ENCODE measurements around the gene GDF10. TPM values are rescaled to one million over a fixed set of nuclear protein-coding genes. Genes with fewer than 3 reads are reported as not detected.

The GDF10 gene
- total RNA-seq, 1 experiment from 2014 or later = not detected

DNA sequence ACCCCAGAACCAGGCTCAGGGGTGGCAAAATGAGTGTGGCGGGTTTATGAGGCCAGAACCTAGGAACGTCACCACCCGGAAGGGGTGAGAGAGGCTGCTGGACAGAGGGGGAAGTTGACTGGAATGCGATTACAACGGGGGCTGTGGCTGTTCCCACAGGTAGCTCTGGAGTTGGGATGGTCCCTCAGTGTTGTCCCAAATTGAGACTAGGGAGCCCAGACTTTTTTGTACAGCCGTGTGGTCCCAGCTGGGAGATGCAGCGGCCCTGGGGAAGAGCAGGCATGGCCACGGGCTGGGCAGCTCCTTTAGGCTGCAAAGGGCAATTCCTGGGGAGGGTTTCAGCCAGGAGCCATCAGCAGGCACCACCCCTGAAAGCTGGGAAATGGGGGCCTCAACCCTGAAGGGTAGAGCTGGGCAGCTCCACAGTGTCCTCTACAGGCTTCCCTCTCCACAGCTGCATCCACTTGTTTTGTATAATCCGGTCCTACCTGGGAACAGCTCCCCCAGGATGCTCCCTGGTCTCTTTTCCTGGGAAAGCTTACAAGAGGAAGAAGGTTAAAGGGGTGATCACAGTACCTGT lies 11.0 kb upstream of the GDF10 start:
- DNase-seq (no peak), ATAC-seq (no peak)
- Histone ChIP-seq H3K9ac (ENCODE audit: low read length) (no peak overlapping the region), H3K9me3 (ENCODE audit: low read length) (no peaks in the 10 kb centered on the region), H3K9me2 (replicated peaks; ENCODE audit: low read length) (no peaks in the 10 kb centered on the region), H3K27ac (ENCODE audit: low read length) (no peak overlapping the region), H3K4me1 (ENCODE audit: insufficient read depth, low read length) (no peaks in the 10 kb centered on the region), H3K4me3 (ENCODE audit: low read length) (no peak overlapping the region), H3K36me3 (ENCODE audit: low read depth, low read length) (no peaks in the 10 kb centered on the region), H3K4me2 (ENCODE audit: low read length) (no peak overlapping the region), H3K79me2 (ENCODE audit: low read length) (no peaks in the 10 kb centered on the region), H3K27me3 (ENCODE audit: low read length) (peaks cover 14% of the 10 kb centered on the region; the same call in 1 of the 2 replicates), H2AFZ (ENCODE audit: low read length) (no peak overlapping the region), H3F3A (ENCODE audit: low read length, unreplicated experiment) (no peaks in the 10 kb centered on the region), H4K20me1 (ENCODE audit: low read length) (no peaks in the 10 kb centered on the region)
- TF ChIP-seq EZH2 (IDR thresholded peaks at IDR 0.05; ENCODE audit: low read length, unreplicated experiment) (no peak), EZH2phosphoT487 (IDR thresholded peaks at IDR 0.05; ENCODE audit: borderline replicate concordance, low read length) (no peak)
- TF ChIP-seq, protein P1, sequence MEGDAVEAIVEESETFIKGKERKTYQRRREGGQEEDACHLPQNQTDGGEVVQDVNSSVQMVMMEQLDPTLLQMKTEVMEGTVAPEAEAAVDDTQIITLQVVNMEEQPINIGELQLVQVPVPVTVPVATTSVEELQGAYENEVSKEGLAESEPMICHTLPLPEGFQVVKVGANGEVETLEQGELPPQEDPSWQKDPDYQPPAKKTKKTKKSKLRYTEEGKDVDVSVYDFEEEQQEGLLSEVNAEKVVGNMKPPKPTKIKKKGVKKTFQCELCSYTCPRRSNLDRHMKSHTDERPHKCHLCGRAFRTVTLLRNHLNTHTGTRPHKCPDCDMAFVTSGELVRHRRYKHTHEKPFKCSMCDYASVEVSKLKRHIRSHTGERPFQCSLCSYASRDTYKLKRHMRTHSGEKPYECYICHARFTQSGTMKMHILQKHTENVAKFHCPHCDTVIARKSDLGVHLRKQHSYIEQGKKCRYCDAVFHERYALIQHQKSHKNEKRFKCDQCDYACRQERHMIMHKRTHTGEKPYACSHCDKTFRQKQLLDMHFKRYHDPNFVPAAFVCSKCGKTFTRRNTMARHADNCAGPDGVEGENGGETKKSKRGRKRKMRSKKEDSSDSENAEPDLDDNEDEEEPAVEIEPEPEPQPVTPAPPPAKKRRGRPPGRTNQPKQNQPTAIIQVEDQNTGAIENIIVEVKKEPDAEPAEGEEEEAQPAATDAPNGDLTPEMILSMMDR (conservative IDR thresholded peaks at IDR 0.05; ENCODE audit: low read depth, low read length) = no peak
- ChIA-PET CTCF (no interaction called here), POLR2A (ENCODE audit: unreplicated experiment) (no interaction called here)
- intact Hi-C loops (cut with micrococcal nuclease) = no loop called here
- BruUV-seq (replicated peaks) = no TSS peak

DNA sequence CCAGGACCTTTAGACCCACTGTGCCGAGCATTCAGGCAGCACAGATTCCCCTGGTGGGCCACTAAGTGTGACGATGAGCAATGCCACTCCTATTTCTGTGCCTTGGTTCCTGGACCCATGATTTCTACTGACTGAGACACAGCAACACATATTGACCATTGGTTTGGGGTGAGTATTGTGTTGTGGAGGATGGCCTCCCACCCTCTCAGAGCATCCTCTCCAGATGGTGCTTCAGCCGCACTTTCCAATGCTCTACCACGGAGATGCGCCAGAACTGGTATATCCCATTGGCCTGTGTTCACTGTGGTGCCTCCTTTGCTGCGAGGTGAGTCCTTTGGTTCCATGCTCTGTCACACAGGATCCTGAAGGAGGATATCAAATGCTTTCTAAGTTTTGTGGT lies 10.1 kb upstream of the GDF10 start:
- Histone ChIP-seq H3K27ac (ENCODE audit: low read length) (no peak overlapping the region), H3K9ac (ENCODE audit: low read length) (no peak overlapping the region), H3F3A (ENCODE audit: low read length, unreplicated experiment) (no peaks in the 10 kb centered on the region), H3K4me1 (ENCODE audit: insufficient read depth, low read length) (no peaks in the 10 kb centered on the region), H4K20me1 (ENCODE audit: low read length) (no peaks in the 10 kb centered on the region), H3K4me2 (ENCODE audit: low read length) (no peak overlapping the region), H2AFZ (ENCODE audit: low read length) (no peak overlapping the region), H3K27me3 (ENCODE audit: low read length) (peaks cover 22% of the 10 kb centered on the region; the same call in 1 of the 2 replicates), H3K9me2 (replicated peaks; ENCODE audit: low read length) (no peaks in the 10 kb centered on the region), H3K9me3 (ENCODE audit: low read length) (no peaks in the 10 kb centered on the region), H3K4me3 (ENCODE audit: low read length) (no peak overlapping the region), H3K36me3 (ENCODE audit: low read depth, low read length) (no peaks in the 10 kb centered on the region), H3K79me2 (ENCODE audit: low read length) (no peaks in the 10 kb centered on the region)
- CTCF ChIA-PET = no interaction called here
- DNase-seq = no peak
- intact Hi-C loops (cut with micrococcal nuclease) = no loop called here
- no peak for ATAC-seq
- BruUV-seq (replicated peaks) = no TSS peak
- TF ChIP-seq EZH2phosphoT487 (IDR thresholded peaks at IDR 0.05; ENCODE audit: borderline replicate concordance, low read length) = no peak
- POLR2A ChIA-PET (ENCODE audit: unreplicated experiment) = no interaction called here

DNA sequence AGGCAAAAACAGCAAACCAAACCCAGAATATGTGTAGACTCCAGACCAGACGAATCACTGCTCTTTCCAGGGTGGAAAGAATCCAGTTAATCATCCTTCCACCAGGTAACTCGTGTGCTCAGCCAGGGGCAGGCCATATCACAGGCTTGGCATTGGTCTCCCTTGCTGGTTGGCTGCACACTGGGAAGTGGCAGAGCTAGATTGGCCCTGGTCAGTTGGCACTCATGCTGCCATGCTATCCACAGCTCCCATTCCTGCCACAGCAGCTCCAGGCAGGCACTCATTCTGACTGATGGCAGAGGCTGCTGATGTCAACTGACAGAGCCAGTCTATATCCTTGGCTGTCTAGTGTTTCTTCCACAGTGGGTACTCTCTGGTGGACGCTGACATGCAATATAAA lies 9.7 kb upstream of the GDF10 start:
- Histone ChIP-seq H2AFZ (ENCODE audit: low read length) (no peak overlapping the region), H3K4me2 (ENCODE audit: low read length) (no peak overlapping the region), H3K9ac (ENCODE audit: low read length) (no peak overlapping the region), H3K27ac (ENCODE audit: low read length) (no peak overlapping the region), H4K20me1 (ENCODE audit: low read length) (no peaks in the 10 kb centered on the region), H3K79me2 (ENCODE audit: low read length) (no peaks in the 10 kb centered on the region), H3K36me3 (ENCODE audit: low read depth, low read length) (no peaks in the 10 kb centered on the region), H3F3A (ENCODE audit: low read length, unreplicated experiment) (no peaks in the 10 kb centered on the region), H3K4me1 (ENCODE audit: insufficient read depth, low read length) (no peaks in the 10 kb centered on the region), H3K9me2 (replicated peaks; ENCODE audit: low read length) (no peaks in the 10 kb centered on the region), H3K4me3 (ENCODE audit: low read length) (no peak overlapping the region), H3K27me3 (ENCODE audit: low read length) (peaks cover 26% of the 10 kb centered on the region; the same call in 1 of the 2 replicates), H3K9me3 (ENCODE audit: low read length) (no peaks in the 10 kb centered on the region)
- ChIA-PET POLR2A (ENCODE audit: unreplicated experiment) (no interaction called here), CTCF (no interaction called here)
- no peak for DNase-seq
- TF ChIP-seq EZH2phosphoT487 (IDR thresholded peaks at IDR 0.05; ENCODE audit: borderline replicate concordance, low read length) (no peak), EZH2 (IDR thresholded peaks at IDR 0.05; ENCODE audit: low read length, unreplicated experiment) (no peak)
- TF ChIP-seq, protein P1 (conservative IDR thresholded peaks at IDR 0.05; ENCODE audit: low read depth, low read length) = no peak
- no TSS peak for BruUV-seq (replicated peaks)
- ATAC-seq = no peak
- intact Hi-C loops (cut with micrococcal nuclease) = no loop called here
